ENCODE results near the gene NLN.

DNA sequence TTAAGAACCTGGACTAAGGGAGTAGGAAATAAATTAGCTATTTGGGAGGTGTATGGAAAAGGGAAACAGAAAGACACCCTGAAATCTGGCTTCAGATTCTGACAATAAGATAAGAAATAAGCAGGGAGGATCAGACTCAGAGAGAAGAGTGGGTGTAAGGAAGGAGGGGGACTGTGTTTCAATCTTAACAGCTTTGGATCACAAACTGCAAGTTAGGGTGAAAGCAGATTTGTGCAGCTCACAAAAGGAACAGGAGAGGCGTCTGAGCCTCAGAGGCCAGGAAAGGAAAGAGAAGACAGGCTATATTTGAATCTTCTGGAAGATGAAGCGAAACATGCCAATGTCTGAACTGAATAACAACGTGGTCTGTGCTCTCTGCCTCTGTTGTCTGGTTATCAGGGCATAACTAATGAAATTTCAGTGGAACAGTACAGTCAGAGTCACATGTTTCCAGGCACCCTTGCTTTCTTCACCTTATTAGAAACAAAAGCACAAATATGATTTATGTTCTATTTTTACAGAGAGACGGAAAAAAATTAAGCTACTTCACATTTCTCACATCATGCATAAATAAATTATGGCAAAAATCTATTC is 26.7 kb upstream of the NLN start:
- no peak for TF ChIP-seq TAF1 (IDR thresholded peaks at IDR 0.05; ENCODE audit: borderline replicate concordance, low read depth, low read length)
- TF ChIP-seq POLR2AphosphoS5 (IDR thresholded peaks at IDR 0.05; ENCODE audit: low read depth, low read length), result no peak

Data from GM12892 (cell line).